Stimulated activated CD4-positive, alpha-beta T cell treated with anti-CD3 and anti-CD28 coated beads, Interleukin-12 subunit alpha, Interleukin-12 subunit beta, amount 100 ng/mL, for 4 hours (primary cell): ENCODE results near the gene GALR3.
A peak's percentile ranks its signal among the peaks of the same experiment; 100 is the strongest.

Source experiments
- DNase-seq: peaks from one replicate; pipeline ENCODE4 v3.0.0-alpha.2; 2020

Gene GALR3

GRCh38 chr22:37803639-37804351 is 19.4 kb upstream of the GALR3 start:
- no peak for DNase-seq

GRCh38 chr22:37804352-37804880 is 18.8 kb upstream of the GALR3 start:
- DNase-seq, result no peak

GRCh38 chr22:37804881-37805809 is 18.0 kb upstream of the GALR3 start:
- peak; percentile 68 for DNase-seq

GRCh38 chr22:37805810-37806277 is 17.3 kb upstream of the GALR3 start:
- DNase-seq, result no peak

- DNase-seq, result no peak
Observed at GRCh38 chr22:37806409-37807333, 16.5 kb upstream of the GALR3 start.

GRCh38 chr22:37807410-37808293 is 15.5 kb upstream of the GALR3 start, which contains the start of gene GCAT:
Gene GCAT, plus strand, starts transcription at chr22:37807934. Its CDS starts 34 bp downstream, at chr22:37807968.
- DNase-seq, result peak; percentile 89

- DNase-seq, result no peak
Observed at GRCh38 chr22:37808294-37808657, 14.9 kb upstream of the GALR3 start.

- DNase-seq, result no peak
Observed at GRCh38 chr22:37809672-37810333, 13.4 kb upstream of the GALR3 start.

GRCh38 chr22:37811867-37812266 is 11.3 kb upstream of the GALR3 start:
- DNase-seq, result no peak

- DNase-seq, result no peak
Observed at GRCh38 chr22:37812869-37813678, 10.1 kb upstream of the GALR3 start.

- DNase-seq, result no peak
Observed at GRCh38 chr22:37815593-37815992, 7.6 kb upstream of the GALR3 start.

GRCh38 chr22:37816543-37817180 is 6.5 kb upstream of the GALR3 start:
- no peak for DNase-seq

- peak; percentile 88 for DNase-seq
Observed at GRCh38 chr22:37817705-37818408, 5.3 kb upstream of the GALR3 start.

- peak; percentile 66 for DNase-seq
Observed at GRCh38 chr22:37818409-37819104, 4.6 kb upstream of the GALR3 start.

- no peak for DNase-seq
Observed at GRCh38 chr22:37819105-37819433, 4.1 kb upstream of the GALR3 start.

- DNase-seq, result no peak
Observed at GRCh38 chr22:37820350-37820749, 2.8 kb upstream of the GALR3 start.

GRCh38 chr22:37822079-37822833 is 926 bp upstream of the GALR3 start:
- no peak for DNase-seq
